GM18519 (cell line): ENCODE measurements around the gene KCND1.

Experiments used
- ATAC-seq: cut with Tn5 transposase; IDR thresholded peaks from one replicate; pipeline ENCODE4 v1.9.1; 2021; ENCODE audit warnings: mild to moderate bottlenecking, moderate library complexity; ENCODE audit not compliant: unreplicated experiment, low FRiP score

KCND1 gene

GRCh38 chrX:48939524-48940228, 32.0 kb downstream of the KCND1 start:
- no peak for ATAC-seq

- ATAC-seq = peak; percentile 45
Observed at GRCh38 chrX:48938721-48939425, 32.8 kb downstream of the KCND1 start.

- no peak for ATAC-seq
Observed at GRCh38 chrX:48937054-48937907, 34.4 kb downstream of the KCND1 start.

GRCh38 chrX:48936429-48937053, 35.1 kb downstream of the KCND1 start:
- no peak for ATAC-seq

- ATAC-seq = no peak
Observed at GRCh38 chrX:48935301-48935670, 36.4 kb downstream of the KCND1 start.

GRCh38 chrX:48934581-48935300, 36.9 kb downstream of the KCND1 start:
- no peak for ATAC-seq

GRCh38 chrX:48933757-48934156, 37.9 kb downstream of the KCND1 start:
- ATAC-seq = no peak

- no peak for ATAC-seq
Observed at GRCh38 chrX:48927736-48928382, 43.8 kb downstream of the KCND1 start.

GRCh38 chrX:48927123-48927522, 44.5 kb downstream of the KCND1 start:
- ATAC-seq = no peak

GRCh38 chrX:48924270-48924669, 47.4 kb downstream of the KCND1 start:
- ATAC-seq = no peak

- no peak for ATAC-seq
Observed at GRCh38 chrX:48923771-48924170, 47.9 kb downstream of the KCND1 start.

- ATAC-seq = no peak
Observed at GRCh38 chrX:48920718-48921104, 50.9 kb downstream of the KCND1 start.

GRCh38 chrX:48919947-48920717, 51.5 kb downstream of the KCND1 start:
- ATAC-seq = no peak

GRCh38 chrX:48919360-48919841, 52.2 kb downstream of the KCND1 start:
- no peak for ATAC-seq

GRCh38 chrX:48918643-48919340, 52.9 kb downstream of the KCND1 start, which contains the start of gene PIM2:
Gene PIM2 (minus strand): TSS chrX:48919024. CDS start chrX:48918834, 190 bp downstream.
- ATAC-seq = peak; percentile 63

GRCh38 chrX:48918301-48918642, 53.4 kb downstream of the KCND1 start:
- no peak for ATAC-seq

- no peak for ATAC-seq
Observed at GRCh38 chrX:48917139-48918001, 54.3 kb downstream of the KCND1 start.
